ENCODE measurements around the gene SLC6A7. TPM values are rescaled to one million over a fixed set of nuclear protein-coding genes. Genes with fewer than 3 reads are reported as not detected.

The SLC6A7 gene
- polyA plus RNA-seq, 1 experiment: not detected

DNA sequence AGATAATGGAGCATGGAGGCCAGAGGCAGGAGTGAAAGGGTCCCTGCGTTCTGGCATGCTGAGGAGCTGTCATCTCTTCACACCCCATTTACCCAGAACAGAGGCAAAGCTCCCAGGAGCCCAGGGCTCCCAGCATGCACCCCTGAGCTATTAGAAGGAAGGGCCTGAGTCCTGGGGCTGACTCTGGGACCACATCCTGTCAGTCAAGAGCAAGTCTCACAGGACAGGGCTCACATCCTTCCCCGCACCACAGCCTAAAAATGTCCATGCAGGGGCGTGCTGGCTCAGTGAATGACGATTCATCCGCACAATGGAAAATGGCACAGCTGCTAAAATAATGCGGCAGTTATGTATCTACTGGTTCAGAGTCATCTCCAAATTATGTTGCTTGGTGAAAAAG, 68.3 kb downstream of the SLC6A7 start:
- no peak overlapping the region for H3K4me3 ChIP-seq (ENCODE audit: low read depth, low read length)
- H3K36me3 ChIP-seq (ENCODE audit: control insufficient read depth, insufficient read depth, low read length): no peaks in the 10 kb centered on the region
- POLR2A ChIA-PET: no interaction called here
- no peaks in the 10 kb centered on the region for H3K27me3 ChIP-seq (ENCODE audit: control insufficient read depth, insufficient read depth, low read length)
- DNase-seq (ENCODE audit: low read depth): no peak
- CTCF ChIA-PET: no interaction called here
- TF ChIP-seq CTCF (IDR thresholded peaks at IDR 0.05; ENCODE audit: insufficient read depth, low read depth, low read length): no peak

Other genes starting within 250 kb of the SLC6A7 start
- gene PDE6A, start 245.3 kb upstream of the SLC6A7 start, polyA plus RNA-seq (2011; rRNA removed): not detected in 2 replicates
- 3.3 and 7.6 TPM in 2 replicates for gene SLC26A2, start 229.3 kb upstream of the SLC6A7 start, polyA plus RNA-seq (2011; rRNA removed)
- gene TIGD6, start 189.4 kb upstream of the SLC6A7 start, polyA plus RNA-seq (2011; rRNA removed): 4.6 and 6.7 TPM in 2 replicates
- 33.4 and 39.0 TPM in 2 replicates for gene HMGXB3, start 189.3 kb upstream of the SLC6A7 start, polyA plus RNA-seq (2011; rRNA removed)
- gene CSF1R, start 103.5 kb upstream of the SLC6A7 start, polyA plus RNA-seq (2011; rRNA removed): 0.11 and 0.29 TPM in 2 replicates
- gene PDGFRB, start 34.2 kb upstream of the SLC6A7 start, polyA plus RNA-seq (2011; rRNA removed): 163 and 276 TPM in 2 replicates
- gene CDX1, start 23.3 kb upstream of the SLC6A7 start, polyA plus RNA-seq (2011; rRNA removed): 0.39 and 0.97 TPM in 2 replicates
- gene CAMK2A, start 99.7 kb downstream of the SLC6A7 start, polyA plus RNA-seq (2011; rRNA removed): 0.09 and 0.11 TPM in 2 replicates
- 5.2 and 9.8 TPM in 2 replicates for gene ARSI, start 112.8 kb downstream of the SLC6A7 start, polyA plus RNA-seq (2011; rRNA removed)
- 5.7 and 9.7 TPM in 2 replicates for gene TCOF1, start 167.6 kb downstream of the SLC6A7 start, polyA plus RNA-seq (2011; rRNA removed)
- gene CD74, start 222.8 kb downstream of the SLC6A7 start, polyA plus RNA-seq (2011; rRNA removed): 0.28 and 0.31 TPM in 2 replicates